ENCODE results near the gene ADIPOR2.
A peak's percentile ranks its signal among the peaks of the same experiment; 100 is the strongest.
"Not testable (repeated sequence)": the region's sequence is repeated elsewhere in the genome, so short reads cannot be mapped to it uniquely, and the experiment has no call there.

Gene ADIPOR2

GRCh38 chr12:1812650-1813302 lies 121.9 kb downstream of the ADIPOR2 start:
- DNase-seq (ENCODE audit: low spot score) = peak; percentile 58

DNA sequence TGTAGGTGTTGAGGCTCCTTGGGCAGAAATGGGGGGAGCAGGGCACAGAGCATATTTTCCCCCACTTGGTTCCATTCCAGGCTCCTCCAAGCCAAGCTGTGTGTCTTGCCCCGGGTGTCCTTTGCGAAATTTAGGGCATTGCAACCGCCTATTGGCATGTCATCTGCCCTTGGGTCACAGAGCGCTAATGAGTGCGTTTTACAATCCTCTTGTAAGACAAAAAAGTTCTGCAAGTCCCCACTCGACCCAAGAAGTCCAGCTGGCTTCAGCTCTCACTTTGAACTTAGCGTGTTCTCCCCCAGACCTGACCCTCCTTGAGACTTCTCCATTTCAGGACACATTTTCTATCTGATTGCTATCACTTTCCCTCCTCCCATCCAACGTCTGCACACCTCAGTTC lies 123.4 kb downstream of the ADIPOR2 start:
- no peak for DNase-seq (ENCODE audit: low spot score)

GRCh38 chr12:1815108-1815507 lies 124.2 kb downstream of the ADIPOR2 start:
- DNase-seq (ENCODE audit: low spot score) = no peak

DNA sequence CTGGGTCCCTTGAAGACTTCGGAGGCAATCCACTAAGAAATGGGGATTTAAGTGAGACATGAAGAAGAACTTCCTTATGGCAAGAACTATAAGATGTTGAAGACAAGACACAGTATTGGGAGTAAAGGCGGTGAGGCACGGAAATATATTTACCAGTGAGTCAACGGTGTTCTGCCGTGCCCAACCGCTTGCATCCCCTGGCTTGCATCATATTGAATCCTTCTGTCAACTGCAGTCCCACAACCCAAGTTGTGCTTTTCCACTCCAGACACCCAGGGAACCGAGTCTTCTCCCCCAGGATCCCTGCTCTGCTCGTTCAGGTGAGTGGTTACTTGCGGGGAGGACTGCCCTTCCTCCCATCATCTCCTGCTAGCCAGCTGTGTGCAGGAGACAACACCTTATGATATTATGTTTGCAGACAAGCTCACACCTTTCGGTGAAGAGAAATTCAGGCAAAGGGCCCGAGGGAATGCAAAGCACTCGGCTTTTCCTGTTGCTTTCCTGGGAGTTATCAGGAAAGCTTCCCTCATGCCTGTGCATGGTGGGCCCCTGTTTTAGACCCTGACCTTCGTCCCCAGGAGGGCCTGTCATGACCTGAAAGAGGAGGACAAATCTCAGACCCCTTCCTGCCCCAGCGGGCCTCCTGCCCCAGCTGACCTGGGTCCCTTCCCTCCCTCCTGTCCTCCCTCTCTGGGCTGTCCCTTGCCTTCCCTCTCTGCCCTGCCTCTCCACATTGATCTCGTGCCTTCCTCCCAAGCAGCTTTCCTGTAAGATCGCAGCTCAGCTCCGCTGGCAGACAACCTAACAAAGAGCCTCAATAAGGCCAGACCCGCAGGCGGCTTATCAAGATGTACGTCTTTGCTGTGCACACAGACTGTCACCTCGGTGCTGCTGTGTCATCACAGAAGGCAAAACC lies 125.2 kb downstream of the ADIPOR2 start:
- DNase-seq (ENCODE audit: low spot score) = no peak

DNA sequence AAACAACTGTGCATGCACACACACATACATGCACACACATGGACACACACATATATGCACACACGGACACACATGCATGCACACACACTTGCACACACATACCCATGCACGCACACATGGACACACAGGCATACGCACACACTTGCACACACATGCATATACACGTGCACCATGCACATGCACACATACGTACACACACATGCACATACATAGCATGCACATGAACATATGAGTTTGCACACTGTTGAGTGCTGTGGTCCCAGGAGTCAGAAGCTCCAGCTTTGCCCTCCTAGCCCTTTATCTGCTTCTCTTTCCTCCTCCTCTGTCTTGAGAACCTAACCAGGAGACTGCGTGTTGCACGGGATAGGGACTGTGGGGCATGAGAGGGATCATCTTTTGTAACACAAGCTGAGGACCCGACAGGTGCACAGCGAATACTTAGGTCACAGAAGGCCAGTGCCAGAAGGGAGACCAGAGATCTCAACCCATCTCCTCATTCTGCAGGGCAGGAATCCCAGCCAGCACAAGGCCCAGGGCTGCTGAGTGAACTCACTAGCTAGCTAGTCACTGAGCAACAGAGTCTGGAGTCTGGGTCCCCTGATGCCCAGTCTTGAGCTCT lies 126.0 kb downstream of the ADIPOR2 start:
- no peak for DNase-seq (ENCODE audit: low spot score)

DNA sequence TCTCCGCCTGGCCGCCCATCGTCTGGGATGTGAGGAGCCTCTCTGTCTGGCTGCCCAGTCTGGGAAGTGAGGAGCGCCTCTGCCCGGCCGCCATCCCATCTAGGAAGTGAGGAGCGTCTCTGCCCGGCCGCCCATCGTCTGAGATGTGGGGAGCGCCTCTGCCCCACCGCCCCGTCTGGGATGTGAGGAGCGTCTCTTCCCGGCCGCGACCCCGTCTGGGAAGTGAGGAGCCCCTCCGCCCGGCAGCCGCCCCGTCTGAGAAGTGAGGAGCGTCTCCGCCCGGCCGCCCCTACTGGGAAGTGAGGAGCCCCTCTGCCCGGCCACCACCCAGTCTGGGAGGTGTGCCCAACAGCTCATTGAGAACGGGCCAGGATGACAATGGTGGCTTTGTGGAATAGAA lies 127.1 kb downstream of the ADIPOR2 start:
- not testable (repeated sequence) for DNase-seq (ENCODE audit: low spot score)

- DNase-seq (ENCODE audit: low spot score) = no peak
Observed at GRCh38 chr12:1819050-1819449, 128.2 kb downstream of the ADIPOR2 start.

- no peak for DNase-seq (ENCODE audit: low spot score)
Observed at GRCh38 chr12:1819571-1819970, 128.7 kb downstream of the ADIPOR2 start.

GRCh38 chr12:1820191-1820895 lies 129.5 kb downstream of the ADIPOR2 start, which contains the start of gene LRTM2:
Gene LRTM2 (plus strand): TSS chr12:1820565. CDS start chr12:1828149, 7,584 bp downstream.
- DNase-seq (ENCODE audit: low spot score) = no peak

GRCh38 chr12:1820896-1821291 lies 130.0 kb downstream of the ADIPOR2 start:
- no peak for DNase-seq (ENCODE audit: low spot score)

DNA sequence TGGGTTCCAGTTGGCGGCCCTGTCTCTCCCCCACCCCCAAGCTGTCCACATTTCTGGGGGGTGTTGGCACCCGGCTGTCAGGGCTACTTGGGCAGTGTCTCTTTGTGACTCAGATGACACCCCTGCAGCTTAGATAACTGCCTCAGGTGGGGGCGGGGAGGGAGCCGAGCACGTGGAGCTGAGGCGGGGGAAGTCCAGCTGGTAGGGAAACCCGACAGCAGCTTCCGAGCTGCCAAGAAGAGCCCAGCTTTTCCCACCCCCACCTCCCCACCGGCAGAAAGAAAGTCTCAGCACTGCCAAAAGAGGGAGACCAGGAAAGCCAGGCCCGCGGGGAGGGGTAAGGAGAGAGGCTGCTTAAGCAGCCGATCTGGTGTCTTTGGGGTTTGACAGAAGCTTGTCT lies 130.9 kb downstream of the ADIPOR2 start:
- no peak for DNase-seq (ENCODE audit: low spot score)

GRCh38 chr12:1822699-1823098 lies 131.8 kb downstream of the ADIPOR2 start:
- no peak for DNase-seq (ENCODE audit: low spot score)

GRCh38 chr12:1823237-1823636 lies 132.4 kb downstream of the ADIPOR2 start:
- no peak for DNase-seq (ENCODE audit: low spot score)

GRCh38 chr12:1825382-1826102 lies 134.7 kb downstream of the ADIPOR2 start:
- DNase-seq (ENCODE audit: low spot score) = no peak

GRCh38 chr12:1826401-1826800 lies 135.5 kb downstream of the ADIPOR2 start:
- DNase-seq (ENCODE audit: low spot score) = no peak

GRCh38 chr12:1826867-1827705 lies 136.2 kb downstream of the ADIPOR2 start:
- no peak for DNase-seq (ENCODE audit: low spot score)

DNA sequence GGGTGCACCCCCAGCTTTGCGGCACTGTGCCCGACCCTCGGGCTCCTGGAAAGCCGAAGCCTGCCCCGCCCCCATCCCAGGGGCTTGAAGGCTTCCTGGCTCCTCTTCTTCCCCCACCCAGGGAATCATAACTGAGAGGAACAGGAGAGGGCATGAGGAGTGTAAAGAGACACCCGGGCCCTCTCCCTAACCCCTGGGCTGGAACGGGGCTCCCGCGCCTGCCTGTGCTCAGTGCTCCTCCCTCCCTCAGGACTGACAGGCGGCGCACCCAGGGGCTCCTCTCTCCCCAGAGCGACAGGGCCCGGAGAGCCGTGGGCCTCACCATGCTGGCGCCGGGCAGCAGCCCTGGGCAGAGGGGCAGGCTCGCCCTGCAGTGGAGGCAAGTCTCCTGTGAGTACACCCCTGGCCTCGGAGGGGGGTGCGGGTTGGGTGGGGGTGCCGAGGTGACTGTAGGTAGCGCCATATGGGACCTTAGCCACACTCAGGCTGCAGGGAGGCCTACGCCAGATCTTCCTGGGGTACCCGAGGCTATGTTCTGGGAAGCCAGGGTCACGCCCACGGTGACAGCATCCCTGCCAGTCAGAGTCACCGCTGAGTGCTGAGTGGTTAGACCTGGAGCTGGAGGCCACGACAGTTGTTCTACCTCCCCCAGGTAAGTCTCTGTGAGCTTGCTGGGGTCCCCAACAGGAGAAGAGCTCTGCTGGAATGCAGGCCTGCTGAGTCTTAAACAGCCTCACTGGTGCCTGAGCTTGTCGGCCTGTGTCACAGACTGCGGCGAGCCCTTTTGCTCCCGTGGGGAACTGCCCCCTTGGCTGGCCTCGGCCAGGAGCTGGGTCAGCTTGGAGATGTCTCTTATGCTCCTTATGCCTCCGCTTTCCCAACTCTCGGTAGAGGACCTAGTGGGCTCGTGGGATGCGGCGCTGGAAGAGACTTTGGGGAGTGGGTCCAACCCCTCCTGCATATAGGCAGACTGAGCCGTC lies 137.2 kb downstream of the ADIPOR2 start:
- no peak for DNase-seq (ENCODE audit: low spot score)

DNA sequence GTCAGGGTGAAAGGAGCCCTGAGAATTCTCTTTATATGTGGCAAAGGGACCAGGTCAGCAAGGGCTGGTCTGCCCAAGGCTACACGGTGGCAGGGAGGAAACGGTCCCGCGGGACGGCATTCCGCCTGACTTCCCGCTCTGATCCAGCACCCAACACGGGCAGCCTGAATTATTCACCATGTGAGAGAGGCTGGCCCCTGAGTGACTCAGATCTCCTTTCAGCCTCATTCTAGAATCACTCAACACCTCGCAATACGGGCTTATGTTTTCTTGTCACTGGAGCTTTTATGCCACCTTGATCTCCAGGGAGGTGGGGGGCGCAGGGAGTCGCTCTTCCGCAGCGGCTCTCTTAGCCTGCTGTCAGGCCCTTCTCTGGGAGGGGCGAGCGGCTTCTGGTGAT lies 138.0 kb downstream of the ADIPOR2 start:
- DNase-seq (ENCODE audit: low spot score) = no peak

GRCh38 chr12:1829306-1829900 lies 138.5 kb downstream of the ADIPOR2 start:
- no peak for DNase-seq (ENCODE audit: low spot score)
